AG08396 (cell line): ENCODE results near the gene THBS2.
"Not testable (repeated sequence)": the region's sequence is repeated elsewhere in the genome, so short reads cannot be mapped to it uniquely, and the experiment has no call there.

Experiments
- DNase-seq: peaks from one replicate; pipeline ENCODE4 v3.0.0; 2012; ENCODE audit warnings: low spot score, mixed read lengths

The THBS2 gene

DNA sequence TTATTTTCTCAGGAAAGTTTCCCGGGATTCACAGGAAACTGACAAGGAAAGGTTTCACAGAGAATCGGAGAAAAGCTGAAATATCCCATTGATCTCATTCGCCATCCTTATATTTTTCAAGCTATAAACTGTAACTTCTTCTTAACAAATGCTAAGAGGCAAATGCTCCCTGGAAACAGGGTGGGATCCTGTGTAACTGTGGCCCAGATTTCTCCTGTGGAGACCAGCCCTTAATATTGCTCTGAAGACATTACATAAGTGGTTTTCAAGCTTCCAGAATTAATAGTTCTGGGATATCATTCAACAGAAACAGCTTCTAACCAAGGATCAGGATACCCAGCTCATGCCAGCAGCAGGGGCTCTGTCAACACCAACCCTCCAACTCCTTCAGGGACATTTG is 69.2 kb downstream of the THBS2 start:
- no peak for DNase-seq

DNA sequence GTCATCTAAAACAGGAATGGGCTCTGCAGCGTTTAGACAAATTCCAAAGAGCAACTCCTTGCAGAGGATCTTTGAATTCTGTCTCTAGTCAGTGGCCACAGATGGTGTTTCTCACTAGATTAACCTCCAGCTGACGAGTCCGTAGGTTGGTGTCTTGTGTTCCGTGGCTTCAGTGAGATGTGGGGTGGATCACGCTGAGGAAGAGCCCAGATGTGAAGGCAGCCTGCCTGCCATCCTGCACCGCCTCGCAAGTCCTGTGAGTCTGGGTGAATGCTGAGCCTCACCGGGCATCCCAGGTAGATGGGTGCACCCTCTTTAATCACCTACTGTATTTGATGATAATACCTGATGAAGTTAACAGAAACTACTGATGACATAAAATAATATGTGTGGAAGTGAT is 70.4 kb downstream of the THBS2 start:
- DNase-seq, result no peak

DNA sequence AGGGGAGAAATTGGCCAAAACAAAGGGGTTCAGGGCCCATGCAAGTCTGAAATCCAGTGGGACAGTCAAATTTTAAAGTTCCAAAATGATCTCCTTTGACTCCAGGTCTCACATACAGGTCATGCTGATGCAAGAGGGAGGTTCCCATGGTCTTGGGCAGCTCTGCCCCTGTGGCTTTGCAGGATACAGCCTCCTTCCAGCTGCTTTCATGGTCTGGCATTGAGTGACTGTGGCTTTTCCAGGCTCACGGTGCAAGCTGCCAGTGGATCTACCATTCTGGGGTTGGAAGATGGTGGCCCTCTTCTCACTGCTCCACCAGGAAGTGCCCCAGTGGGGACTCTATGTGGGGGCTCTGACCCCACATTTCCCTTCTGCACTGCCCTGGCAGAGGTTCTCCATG is 73.8 kb downstream of the THBS2 start:
- DNase-seq, result not testable (repeated sequence)

DNA sequence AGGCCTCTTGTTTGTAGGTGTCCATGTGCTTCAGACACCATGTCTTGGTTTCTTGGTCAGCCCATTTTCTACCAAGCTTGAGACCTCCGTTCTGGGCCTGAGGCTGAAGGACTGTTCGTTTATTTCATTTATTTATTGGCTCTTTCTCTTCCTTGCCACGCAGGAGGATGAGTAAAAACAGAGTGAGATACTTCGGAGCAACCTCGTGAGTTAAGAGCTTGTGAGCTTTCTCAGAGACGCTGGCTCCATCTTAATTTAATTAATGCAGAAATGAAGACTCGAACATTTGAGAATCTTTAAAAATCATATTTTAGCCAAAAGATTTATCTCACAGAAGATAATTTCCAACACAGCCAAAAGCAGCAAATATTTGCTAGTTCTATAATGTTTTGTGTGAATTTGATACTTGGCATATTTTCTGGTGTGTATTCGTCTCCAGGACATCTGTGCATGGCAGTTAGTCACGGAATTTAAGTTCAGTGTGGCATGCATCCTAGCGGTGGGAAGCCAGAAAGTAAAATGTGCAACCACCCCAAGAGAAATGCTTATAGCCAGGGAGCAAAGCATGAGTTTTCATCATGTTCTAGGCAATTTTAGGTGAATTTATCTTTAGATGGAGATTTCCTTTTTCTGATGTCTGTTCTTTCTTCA is 76.0 kb downstream of the THBS2 start:
- no peak for DNase-seq

DNA sequence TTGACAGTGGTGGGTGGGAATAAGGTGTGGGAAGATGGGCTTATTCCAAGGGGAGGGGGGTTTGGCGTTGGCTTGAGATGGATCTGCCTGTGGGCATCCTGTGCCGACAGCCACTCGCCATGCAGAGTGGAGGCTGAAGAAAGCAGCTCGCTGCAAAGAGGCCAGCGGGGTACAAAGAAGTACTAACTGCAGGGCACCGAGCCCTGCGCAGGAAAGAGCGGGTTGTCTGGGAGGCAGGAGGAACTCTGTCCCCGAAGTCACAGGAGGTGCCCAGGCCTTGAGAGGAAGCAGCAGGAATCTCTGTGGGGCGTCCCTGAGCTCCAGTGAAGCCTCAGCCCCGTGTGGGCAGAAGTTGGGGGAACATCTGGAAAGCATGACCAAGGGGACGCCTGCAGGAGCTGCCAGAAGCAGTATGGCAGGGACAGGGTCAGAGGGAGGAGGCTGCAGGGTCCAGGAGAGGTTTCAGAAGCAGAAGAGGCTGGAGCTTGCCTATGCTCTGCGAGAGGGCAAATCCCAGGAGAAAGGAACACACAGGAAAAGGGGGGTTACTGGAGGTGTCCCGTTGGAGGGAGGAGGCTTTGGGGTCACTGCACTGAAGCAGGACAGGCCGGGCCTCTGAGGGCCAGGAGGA is 77.2 kb downstream of the THBS2 start:
- DNase-seq, result no peak

DNA sequence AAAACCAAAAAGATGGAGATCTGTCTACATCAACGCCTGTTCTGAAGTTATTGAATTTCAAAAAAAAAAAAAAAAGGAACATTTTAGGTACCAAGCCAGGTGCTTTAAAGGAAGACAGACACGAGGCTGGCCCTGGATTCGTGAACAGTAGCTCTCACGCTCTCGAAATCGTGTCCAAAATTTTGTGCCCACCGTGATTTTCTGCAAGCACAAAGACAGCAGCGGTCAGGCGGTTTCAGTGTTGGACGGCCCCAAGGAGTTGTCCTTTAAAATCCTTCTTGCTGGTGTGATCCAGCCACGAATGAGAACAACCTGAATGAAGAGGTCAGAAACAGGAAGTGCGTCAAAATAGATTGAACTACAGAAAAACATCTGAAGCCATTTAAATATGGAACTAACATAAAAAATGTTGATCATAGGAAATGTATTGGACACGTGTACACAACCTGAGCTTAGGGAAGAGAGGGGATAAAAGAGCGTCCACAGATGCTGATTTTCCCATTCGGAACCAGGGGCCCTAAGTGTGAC is 78.2 kb downstream of the THBS2 start:
- no peak for DNase-seq

DNA sequence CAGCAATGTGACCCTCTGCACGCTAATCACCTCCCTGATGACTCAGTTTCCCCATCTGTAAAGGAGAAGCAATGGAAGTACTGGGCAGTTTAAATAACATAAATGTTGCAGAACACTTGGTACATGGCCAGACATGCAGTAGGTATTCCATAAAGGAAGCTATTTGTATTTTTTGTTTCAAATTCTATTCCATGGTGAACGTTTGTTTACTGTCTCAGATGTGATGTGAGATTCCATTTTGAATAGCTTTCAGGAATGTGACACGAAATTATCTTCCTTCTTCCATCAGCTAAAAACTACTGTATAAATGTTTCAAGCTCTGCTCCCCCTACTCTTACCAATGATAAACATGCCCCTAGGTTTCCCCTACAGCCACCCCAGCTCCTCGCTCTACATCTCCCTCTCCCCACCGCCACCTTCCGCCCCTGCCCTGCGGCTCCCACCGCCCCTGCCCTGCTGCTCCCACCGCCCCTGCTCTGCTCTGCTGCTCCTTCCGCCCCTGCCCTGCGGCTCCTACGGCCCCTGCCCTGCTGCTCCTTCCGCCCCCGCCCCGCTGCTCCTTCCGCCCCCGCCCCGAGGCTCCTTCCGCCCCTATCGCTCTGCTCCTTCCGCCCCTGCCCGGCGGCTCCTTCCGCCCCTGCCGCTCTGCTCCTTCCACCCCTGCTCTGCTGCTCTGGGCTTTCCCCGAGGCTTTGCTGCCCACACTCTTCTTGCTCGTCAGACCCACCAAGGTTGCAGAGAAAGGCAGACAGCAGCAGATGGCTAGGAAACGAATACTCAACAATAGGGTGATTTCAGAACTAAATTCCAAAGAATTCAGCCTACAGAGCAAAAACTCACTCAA is 78.9 kb downstream of the THBS2 start:
- DNase-seq, result no peak

DNA sequence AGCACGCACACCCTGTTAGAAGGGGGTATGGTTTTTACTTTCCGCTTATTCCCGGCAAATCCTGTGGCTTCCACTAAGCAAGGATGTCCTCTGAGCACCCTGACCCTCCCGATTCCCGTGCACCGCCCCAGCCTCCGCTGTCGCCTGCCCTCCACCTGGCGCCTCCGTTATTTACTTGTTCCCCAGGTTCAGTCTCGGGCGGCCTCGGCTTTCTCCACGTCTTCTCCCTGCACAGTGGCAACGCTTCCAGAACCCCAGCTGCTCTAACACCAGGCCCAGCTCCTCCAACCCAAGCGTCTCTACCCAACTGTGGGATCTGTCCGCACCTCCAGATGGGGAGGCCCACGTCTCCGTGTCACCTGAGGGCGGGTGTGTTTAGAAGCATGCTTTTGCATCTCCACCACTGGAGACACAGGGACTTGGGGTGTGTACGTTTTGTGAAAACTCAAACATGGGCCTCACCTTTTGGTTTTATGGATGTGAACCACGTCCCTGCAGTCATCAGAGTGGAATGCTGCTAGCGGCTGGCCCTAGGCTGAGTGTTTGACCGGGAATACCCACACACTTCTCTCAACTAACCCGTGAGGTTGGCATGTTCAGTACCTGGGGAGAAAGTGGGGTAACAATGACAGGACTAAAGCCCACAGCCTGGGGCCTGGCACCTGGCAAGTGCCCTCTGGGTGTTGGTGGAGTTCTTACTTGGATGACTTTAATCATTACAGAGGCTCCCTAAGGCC is 79.9 kb downstream of the THBS2 start:
- DNase-seq, result no peak

DNA sequence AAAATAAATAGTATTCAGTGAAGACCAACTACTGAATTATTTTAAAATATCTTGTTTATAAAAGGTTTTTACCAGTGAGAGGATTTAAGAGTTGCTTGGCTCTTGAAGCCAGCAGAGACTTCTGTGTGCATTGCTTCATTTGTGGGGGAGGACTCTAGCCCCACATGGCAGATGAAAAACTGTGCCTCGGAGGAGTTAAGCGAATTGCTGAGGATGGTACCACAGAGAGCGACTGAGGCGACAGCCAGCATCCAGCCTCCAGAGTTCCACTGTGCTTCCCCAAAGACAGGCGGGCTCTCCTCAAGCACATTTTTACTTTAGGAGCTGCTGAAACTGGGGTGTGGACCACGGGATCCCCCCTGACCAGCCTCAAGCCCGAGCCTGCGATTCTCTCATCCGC is 80.7 kb downstream of the THBS2 start:
- DNase-seq, result no peak

DNA sequence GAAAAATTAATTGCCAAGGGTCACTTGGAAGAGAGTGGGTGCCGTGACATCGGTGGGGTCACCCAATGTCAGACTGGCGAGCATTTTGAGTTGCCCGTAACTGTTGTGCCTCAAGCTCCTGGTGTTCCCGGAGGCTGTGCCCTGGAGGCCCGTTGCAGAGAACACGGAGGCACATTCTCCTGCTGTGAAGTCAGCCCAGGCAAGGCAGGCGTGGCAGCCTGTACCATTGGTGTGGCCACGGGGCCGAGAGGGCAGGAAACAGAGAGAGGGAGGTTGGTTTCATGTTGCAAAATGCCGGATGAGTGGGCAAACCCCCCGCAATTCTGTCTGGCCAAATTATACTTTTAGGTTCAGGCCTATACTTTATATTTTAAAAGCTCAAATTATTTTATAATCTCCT is 81.2 kb downstream of the THBS2 start:
- peak; percentile 84 for DNase-seq

DNA sequence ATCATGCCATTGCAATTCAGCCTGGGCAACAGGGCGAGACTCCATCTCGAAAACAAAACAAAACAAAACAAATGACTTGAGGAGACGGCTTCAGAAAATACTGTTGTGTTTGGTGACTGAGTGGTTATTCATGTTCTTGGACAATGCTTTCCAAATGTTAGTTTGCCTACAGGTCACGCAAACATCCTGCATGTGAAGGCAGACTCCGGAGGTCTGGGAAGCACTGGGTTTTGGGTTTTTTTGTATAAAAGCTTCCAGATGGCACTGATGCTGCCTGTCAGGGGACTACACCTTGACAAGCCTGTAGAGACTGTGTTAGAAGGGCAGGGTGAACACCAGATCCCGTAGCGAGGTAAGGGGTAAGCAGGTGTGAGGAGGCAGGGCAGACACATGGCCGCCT is 81.7 kb downstream of the THBS2 start:
- DNase-seq, result peak; percentile 58

DNA sequence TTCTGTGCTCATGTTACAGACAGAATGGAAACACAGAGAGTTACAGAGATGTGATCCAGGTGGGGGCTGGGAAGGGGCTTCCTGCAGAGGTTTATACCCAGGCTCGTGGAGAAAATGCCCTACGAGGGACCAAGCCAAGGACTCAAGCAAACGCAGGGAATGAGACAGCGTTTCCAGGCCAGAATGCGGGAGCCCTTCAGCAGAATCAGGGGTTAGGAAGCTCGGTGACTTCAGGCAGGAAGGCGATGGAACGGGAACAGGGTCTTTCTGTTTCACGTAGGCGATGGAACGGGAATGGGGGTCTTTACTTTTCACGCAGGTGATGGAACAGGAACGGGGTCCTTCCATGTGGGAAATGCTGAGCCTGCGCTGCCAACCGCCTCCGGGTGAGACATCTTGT is 82.6 kb downstream of the THBS2 start:
- DNase-seq, result no peak

DNA sequence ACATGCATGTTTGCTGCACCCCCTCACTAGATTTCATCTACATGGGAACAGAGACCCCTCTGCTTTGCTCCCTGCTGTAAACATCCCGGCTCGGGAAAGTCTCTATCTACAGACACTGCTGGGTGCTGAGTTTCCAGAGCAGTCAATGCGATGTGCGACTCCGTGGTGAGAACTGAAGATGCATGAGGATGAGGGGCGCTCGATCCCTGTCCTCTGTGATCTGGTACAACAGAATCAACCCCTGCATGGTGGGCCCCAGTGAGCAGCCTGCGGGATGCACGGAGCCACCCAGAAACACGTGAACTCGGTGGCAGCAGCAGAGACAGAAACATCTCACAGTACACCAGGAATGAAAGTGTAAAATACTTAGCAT is 83.1 kb downstream of the THBS2 start:
- no peak for DNase-seq

DNA sequence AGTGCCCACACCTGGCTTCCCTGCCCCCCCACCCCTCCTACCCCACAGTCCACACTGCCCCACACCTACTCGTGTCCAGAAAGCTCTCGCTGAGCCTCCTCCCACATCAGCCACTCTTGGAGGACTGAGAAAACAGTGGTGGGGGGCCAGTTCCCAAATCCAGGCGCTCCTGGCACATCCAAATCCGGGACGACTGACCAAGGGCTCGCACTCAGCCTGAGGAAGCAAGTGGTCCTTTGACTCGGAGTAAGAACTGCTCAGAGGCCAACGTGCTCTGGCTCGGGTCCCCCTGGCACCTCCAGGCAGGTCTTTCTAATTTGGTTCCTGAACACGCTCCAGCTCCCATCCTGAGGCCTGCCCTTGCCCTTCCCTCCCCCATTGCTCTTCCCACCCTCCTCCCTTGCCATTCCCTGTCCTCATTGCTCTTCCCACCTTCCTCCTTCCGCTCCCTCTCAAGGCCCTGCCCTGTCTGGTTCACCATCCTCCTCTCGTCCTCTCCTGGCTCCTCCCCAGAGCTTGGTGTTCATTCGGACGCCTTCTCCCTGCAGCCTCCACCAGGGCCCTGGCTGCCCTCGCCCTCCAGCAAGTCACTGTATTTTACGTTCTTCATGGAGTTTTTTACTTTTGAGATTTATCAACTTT is 83.6 kb downstream of the THBS2 start:
- no peak for DNase-seq

DNA sequence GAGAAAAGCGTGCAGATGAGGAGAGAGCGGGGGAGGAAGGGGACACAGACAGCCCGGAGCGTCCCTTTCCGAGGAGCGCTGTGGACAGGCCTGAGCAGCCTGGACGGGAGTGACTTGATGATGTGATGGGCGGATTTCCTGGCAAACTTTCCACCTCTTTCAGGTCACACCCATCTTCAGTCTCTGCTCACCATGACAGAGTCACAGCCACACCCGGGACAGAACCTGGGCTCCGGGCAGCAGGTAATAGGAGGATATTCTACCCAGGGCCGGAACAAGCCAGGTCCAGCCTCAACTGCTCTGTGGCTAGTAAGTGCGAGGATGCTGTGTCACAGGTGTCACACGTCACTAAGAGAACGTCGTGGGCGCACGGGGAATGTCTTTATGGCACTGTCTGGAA is 84.3 kb downstream of the THBS2 start:
- DNase-seq, result no peak

DNA sequence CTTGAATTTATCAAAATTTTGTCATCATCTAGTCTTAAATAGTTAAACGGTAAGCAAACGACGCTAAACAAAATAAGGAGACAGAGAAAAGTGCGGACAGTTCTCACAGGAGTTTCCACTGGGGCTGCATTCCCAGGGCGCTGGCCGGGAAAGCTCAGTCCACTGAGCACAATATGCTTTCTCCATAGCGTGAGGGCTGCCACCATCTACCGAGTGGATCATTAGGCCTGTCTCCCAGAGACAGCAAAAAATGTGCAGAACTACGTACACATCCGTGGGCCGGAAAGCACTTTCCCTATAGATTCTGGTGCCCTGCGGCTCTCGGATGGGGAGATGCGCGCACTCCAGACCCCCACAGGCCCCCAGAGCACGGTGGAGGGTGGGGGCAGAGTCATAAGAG is 84.9 kb downstream of the THBS2 start:
- no peak for DNase-seq

DNA sequence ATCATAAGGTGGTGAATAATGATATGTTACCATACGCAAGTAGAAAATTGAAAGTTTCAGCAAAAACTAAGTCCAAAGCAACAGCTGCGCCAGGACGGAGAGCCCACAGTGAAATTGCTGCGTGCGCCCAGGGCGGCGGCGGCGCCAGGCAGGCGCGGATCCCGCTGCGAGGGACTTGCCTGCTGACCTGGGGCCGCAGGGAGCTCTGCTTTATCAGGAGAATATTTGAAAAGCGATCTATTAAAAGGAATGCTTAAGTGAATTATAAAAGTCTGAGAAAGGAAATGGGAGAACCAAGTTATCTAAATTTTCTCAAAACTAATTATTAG is 85.4 kb downstream of the THBS2 start:
- DNase-seq, result no peak

DNA sequence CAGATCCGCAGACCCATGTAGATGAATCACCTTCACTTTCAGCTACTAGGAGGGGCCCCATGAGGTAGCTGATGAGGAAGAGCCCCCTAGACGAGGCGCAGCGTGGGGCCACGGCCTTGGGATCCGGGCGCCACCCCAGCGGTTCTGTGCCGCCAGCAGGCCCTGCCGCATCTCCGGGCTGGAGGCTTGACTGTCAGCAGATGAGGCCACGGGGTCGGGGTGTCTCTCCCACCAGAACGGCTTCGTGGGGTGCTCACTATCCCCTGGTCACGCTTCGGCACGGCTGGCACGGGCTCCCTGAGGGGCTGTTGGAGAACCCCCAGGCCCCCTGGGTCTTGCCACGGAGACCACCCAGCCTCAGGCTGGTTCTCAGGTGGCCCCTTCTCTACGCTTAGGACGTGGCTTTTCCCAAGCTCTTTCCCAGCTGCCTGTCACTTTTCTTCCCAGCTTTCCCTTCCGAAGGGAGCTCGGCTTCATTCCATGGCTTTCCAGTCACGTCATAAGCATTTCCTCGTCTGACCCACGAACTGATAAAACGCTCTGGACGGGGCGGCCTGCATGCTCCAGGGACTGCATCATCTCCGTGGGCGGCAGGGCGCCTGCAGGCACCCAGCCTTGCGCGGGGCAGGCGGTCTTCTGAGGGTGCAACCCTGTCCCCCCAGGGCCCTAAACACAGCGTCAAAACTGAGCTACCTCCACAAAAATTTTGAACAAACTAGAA is 85.9 kb downstream of the THBS2 start:
- peak; percentile 94 for DNase-seq

DNA sequence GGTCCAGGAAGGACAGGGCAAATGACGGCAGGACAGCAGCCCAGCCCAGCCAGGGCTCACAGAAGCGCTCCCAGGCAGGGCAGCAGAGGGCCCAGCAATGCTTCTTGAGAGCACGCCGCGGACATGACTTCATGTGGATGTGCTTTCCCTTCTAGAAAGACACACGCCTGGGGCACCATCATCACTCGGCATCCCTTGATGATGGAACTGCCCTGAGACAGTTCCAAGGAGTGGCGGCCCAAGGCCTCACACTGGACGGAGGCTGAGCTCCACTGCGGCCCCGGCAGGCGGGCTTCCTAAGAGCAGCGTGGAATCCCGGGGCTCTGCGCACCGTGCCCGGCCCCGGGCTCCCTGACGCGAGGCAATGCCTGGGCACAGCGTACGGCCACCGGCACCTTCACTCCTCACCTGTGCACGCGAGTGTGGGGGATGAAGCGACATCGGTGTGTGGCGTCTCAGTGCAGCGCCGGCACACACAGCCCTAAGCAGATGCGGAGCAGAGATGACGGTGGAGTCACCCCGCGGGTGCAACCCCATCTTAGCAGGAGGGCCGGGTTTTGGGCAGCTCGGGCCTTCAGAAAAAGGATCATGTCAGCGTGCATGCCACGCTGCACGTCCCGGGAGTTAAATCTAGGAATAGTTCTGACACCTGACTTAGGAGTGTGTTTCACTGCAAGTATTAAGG is 86.6 kb downstream of the THBS2 start:
- DNase-seq, result no peak
